ENCODE results near the gene STK24. TPM values are rescaled to one million over a fixed set of nuclear protein-coding genes. Genes with fewer than 3 reads are reported as not detected.
"Not testable (repeated sequence)": the region's sequence is repeated elsewhere in the genome, so short reads cannot be mapped to it uniquely, and the experiment has no call there.

The STK24 gene
- total RNA-seq, 1 experiment from 2014 or later, result 140 TPM

DNA sequence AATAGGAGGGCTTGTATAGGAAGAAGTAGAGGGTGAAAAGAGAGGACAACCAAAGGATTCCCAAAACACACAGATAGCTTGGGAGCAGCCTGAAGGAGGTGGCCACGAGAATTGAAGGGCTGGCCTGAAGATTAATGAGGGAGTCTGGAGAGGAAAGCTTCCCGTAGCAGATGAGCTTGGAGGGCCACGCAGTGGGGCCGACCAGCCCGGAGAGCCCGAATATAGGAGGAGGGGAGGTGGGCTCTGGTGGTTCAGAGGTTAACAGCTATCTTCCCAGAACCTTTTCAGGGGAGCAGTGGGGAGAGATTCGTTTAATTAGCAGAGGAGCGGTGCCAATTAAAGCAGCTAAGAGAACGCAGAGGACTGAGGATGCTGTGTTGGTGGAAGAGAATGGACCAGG, 154.9 kb downstream of the STK24 start:
- no peak for DNase-seq (ENCODE audit: extremely low read depth, low read depth)

DNA sequence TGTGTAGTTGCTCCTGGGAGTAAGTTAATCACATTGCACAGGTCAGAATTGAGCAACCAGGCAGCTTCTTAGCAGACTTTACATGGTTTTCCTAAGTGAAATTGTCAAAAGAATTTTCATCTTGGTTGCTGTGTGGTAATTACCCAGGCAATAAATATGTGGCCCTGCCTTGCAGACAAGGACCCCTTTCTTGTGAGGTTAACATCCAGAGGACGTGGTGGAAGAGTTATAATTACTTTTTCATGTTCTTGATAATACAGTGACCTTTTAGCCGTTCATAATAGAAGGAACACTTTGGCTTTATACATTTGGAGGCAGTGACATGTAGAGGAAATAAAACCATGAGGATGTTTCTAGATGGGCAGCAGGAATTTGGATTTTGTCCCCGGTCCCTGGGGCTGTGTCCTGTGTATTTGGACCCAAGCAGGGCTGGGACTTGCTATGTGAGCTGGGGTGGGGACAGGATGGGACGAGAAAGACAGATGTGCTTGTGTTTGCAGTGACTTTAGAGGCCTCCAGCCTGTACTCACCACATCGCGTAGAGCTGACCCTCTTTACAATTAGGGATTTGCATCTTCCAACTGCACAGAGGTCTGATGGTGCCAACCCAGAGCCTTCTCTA, 156.2 kb downstream of the STK24 start:
- no peak for DNase-seq (ENCODE audit: extremely low read depth, low read depth)

DNA sequence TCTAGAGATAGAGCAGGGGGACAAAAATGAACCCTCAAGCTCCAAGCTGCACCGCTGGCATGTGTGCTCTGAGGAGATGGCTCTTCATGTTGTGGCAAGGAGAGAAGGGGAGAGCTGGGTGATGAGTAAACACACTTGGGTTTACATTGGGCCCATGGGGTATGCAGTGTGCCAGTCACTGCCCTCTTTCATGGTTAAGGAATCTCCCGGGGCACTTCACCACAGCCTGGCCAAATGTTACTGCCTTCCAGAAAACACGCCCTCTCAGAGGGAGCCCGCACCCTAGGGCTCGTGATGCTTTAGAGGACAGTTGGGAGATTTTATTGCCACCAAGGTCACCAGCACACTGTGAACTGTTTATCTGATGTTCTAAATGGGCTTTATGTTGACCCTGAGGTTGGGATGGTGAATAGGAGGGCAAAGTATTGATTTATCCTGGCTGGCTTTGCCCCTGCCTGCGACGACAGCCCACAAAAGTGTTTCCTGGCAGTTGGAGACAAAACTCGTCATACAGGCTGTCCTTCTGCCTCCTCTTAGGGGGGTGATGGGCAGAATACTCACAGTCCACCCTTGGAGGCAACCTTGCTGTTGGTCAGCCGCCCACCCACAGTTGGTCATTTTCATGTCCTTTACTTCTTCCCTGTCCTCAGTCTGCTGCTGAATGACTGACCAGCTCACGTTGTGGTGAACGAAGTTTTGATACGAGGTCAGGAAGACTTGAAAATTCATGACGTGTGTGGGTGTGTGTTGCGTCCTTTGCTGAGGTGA, 156.9 kb downstream of the STK24 start:
- no peak for DNase-seq (ENCODE audit: extremely low read depth, low read depth)

DNA sequence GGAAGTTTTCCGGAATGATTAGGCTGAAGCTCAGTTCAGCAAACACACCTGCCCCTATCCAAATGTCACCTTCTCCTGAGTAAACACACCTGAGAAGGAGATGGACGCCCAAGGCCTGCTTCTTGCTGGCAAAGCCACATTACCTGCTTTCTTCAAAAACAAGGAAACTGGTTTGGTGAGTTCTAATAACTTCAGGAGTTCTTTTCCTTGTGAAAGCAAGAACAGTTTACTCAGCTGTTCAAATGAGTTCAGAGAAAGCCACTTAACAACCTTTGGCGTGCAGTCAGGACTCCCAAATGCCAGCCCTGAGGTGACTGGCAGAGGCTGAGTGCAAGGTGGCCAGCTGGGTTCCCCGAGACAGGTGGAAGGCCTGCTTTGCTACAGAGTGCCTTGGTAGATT, 160.5 kb downstream of the STK24 start:
- DNase-seq (ENCODE audit: extremely low read depth, low read depth), result no peak

DNA sequence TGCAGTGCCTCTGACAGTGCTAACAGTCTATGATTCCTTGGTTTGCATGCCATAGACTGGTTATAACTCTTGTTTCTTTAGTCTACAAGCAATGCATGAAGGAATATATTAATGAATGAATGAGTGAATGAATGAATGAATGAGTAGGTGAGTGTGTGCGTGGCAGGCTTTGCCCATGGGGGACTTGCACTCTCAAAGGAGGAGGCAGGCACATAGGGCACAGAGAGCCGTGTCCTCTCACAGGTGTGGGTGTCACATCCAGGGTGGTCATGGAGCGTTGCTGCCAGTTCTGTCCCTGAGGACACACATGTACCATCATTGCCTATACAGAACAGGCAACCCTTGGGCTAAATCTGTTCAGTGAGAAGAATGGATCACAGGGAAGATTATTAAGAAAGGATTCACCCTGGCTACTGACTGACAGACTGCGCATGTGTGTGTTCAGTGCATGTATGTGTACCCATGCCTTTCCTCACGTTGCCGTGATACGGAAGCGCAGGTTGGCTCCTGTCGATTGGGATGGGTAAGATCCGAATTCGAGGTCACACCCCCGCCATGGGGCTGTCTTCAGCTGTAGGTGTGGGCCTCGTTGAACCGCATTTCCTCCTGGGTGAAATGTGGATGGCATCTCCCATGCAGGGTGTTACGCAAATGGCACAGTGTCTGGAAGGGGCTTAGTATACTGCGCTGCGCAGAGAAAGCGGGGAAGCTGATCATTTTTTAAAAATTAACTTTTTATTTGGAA, 161.4 kb downstream of the STK24 start:
- no peak for DNase-seq (ENCODE audit: extremely low read depth, low read depth)

DNA sequence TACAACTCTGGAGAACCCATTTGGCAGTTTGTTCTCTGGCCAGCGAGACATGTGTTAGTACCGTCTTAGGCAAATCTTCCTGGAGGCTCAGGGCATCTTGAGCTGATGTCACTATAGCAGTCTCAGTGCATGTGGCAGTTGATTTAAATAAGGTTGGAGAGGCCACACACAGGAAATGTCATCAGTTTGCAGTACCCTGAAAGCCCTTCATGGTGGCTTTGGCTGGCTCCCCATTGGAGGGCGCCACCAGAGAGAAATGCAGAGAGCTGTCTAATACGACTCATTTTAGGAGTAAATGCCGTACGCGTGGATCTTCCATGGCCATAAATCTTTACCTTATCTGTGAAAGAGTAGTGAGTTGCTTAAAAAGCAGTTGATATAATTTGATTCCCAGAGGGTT, 163.1 kb downstream of the STK24 start:
- DNase-seq (ENCODE audit: extremely low read depth, low read depth), result no peak

DNA sequence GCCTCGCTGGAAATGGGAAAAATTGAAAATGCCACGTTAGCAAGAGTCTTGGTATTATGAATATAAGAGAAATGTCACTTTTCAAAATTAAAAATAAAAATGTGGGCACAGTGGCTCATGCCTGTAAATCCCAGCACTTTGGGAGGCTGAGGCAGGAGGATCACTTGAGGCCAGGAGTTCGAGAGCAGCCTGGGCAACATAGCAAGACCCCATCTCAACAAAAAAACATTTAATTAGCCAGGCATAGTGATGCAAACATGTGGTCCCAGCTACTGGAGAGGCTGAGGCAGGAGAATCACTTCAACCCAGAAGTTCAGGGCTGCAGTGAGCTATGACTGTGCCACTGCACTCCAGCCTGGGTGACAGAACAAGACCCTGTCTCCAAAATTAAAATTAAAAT, 163.6 kb downstream of the STK24 start:
- not testable (repeated sequence) for DNase-seq (ENCODE audit: extremely low read depth, low read depth)

DNA sequence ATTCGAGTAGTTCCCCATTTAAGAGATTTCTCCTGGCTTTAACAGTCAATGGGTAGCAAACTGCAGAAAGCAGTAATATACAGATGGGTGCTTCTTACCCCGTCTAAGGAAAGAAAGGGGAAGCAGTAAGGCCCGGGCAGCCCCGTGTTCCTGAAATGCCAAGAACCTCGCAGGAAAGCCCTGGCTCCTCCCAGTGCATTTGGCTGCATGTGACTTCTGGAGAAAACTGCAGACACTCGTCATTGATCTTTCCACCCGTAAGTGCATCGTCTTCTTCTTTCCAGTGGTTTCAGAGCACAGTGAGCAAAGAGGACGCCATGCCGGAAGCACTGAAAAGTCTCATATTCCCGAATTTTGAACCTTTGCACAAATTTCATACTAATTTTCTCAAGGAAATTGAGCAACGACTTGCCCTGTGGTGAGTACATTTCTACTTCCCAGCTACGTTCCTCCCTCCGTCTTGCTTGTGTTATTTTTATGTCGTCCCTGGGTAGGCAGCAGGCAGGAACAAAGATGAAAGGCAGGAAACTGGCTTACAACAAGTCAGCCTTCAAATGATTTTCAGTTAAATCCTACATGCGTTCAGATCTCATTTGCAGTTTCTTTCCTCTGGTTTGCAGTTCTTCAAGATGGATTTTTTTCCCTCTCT, 165.2 kb downstream of the STK24 start:
- DNase-seq (ENCODE audit: extremely low read depth, low read depth), result no peak

DNA sequence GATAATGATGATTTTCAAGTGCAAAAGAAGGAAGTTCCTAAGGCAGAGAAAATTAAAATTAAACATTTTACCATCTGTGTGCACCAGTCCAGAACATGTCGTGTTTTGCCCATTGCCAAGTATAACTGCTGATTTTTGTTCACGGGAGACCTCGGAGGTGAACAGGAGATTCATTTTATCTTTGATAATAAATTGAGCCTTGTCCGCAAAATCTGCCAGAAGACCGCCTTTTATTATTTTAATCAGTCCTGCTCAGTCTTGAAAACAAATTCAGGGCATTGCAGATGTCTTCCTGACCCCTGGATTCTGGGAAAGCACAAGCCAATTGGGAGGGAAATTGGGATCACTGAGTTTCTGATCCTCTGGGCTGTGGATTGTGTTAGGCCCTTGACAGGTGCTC, 165.9 kb downstream of the STK24 start:
- no peak for DNase-seq (ENCODE audit: extremely low read depth, low read depth)

DNA sequence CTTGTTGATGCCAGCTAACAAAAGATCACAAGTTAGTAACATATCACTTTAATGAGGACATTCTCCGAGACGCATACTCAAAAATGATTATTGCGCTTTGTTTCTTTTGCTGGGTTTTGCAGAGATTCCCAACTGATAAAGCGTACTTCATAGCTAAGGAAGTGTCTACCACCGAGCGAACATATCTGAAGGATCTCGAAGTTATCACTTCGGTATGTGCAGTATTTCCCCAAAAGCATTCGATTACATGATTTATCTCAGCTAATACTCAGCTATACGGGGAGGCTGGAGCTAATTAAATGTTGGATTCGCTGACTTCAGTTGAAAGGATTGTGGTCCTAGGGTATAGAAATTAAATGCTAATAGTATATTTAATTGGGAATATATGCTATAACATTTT, 166.3 kb downstream of the STK24 start:
- DNase-seq (ENCODE audit: extremely low read depth, low read depth), result no peak

DNA sequence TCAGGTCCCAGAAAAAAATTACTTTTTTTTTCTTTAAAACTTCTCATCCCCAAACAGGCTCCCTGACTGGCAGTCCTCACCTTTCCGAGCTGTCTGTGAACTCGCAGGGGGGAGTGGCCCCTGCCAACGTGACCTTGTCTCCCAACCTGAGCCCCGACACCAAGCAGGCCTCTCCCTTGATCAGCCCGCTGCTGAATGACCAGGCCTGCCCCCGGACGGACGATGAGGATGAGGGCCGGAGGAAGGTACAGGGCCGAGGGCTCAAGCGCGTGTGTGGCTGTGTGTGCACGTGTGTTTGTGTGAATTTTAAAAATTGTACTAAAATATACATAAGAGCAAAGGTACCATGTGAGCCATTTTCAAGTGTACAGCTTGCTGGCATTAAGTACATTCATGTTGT, 167.6 kb downstream of the STK24 start:
- DNase-seq (ENCODE audit: extremely low read depth, low read depth), result no peak

DNA sequence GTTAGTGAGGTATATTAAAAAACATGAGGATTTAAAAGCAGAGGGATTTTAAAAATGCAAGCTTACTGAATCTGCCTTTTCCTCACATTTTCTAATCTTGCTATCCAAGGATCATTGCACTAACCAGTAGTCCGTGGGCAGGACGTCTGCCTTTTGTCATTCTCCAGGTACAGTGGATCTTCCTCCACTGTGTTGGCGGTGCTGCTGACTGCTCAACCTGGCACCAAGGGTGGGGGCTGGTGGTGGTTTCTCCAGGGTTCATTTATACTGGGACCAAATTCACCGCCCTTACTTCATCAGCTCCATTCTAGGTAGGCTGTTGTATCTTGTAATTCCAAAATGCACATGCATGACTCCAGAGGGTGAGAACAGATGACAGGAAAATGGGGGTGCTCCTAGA, 169.3 kb downstream of the STK24 start:
- no peak for DNase-seq (ENCODE audit: extremely low read depth, low read depth)

DNA sequence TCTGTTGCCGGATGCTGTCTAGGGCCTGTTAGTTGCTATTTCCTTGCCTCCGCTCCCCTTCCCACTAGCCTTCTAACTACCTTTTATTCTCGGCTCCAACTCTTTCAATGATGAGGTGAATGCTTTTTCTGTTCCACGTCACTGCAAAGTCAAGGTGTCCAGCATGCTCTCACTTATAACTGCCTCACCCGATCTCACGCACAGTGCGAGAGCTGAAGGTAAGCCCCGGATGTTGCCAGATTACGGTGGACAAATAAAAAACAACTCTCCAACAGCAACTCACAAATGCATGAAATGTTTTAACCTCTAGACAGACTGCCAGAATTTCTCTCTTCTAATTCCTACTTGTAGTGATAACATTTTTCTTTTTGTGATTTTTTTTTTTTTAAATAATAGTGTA, 169.9 kb downstream of the STK24 start:
- DNase-seq (ENCODE audit: extremely low read depth, low read depth), result no peak

DNA sequence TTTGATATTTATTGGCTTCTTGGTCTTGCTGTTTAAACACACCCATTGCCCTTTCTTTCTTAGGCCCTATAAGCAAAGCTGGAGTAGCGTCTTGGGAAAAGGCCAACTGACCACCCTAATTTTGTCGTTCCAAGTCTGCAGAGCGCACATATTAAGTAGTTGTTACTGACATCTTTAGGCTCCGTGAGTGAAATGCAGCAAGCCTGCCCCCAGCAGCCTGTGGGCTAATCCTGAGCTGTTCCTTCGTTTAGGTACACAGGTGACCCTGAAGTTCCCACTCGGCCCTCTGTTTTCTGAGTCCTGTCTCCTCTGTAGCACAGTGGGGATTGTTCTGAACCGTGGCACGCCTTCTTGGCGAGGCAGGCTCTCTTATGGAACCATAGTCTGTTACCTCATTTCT, 170.5 kb downstream of the STK24 start:
- no peak for DNase-seq (ENCODE audit: extremely low read depth, low read depth)

DNA sequence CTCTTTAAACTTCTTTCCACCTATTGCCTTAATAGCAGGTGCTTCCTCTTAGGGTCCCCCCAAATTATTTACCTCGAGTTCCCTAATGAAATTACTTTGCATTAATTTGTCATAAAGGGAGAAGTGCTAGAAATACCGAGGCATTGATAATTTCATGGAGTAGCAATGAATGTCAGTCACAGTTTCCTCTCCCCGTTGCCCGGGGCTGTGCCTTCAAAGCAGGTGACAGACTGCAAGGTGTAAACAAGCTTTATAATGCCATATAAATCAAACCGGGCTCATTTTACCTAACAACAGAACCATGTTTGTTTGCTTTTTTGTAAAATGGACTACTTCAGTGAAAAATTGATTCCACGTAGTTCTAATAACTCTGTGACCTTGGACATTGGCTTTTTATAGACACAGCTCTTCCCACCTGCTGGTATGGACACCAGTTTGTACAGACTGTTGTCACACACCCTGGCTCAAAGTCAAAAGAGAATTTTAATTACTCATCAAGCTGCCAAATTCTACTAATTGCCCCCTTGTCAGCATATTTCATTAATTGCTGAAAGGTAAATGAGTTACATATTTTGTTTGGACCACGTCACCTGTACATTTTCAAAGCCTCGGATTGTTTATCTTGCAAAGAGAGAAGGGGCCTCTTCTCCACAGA, 171.1 kb downstream of the STK24 start:
- no peak for DNase-seq (ENCODE audit: extremely low read depth, low read depth)

DNA sequence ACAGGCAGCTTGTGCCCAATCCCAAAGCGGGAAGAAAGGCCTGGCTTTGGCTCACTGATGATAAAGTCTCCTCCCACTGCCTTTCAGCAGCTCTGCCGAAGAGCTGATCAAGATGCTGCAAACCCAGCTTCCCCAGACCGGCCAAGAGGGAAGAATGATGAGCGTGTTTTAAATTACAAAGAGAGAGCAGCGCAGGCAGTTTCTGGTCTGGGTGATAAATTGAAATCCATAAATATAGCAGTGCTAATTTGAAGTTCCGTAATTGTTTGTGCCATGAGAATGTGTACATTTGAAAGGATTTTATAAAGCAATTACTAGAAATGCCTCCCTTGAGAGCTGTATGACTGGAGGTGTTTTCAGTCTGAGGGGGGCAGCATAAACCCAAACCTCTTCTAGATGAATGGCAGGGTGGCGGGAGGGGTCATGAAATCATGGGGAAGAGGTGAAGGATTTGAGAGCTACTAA, 171.8 kb downstream of the STK24 start:
- DNase-seq (ENCODE audit: extremely low read depth, low read depth), result no peak

DNA sequence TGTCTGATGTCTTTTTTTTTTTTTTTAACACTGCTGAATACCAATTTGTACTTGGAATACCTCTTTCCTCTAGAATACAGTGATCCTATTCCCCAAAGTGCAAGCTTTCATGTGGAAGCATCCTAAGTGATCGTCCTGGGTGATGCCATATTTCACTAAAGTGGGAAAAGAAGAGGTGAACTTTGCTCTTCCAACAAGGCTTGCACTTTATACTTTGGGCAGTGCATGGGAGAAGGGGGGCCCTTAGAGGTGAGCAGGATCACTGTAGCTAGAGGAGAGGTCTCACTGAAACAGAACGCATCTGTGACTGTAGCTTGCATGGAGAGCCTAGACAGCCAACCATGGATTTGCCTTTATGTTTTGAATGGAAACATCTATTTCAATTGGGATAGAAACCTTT, 173.8 kb downstream of the STK24 start:
- DNase-seq (ENCODE audit: extremely low read depth, low read depth), result no peak

DNA sequence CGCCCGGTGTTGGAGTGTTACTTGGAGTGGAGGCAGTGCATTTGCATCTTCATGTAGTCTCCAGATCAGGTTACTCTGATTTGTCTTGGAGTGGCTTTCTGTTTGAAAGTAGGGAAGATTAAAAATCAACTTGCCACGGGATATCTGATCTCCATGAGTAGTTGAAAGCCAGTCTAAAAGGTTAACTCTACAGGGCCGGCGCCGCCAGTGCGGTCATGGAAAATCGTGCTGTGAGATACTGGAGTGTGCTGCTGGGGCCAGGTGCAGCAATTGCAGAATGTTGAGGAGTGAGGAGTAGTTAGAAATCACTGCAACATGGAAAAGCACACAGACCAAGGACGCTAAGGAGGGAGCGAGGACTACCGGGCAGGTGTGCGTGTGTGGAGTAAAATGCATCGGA, 175.0 kb downstream of the STK24 start:
- DNase-seq (ENCODE audit: extremely low read depth, low read depth), result no peak

DNA sequence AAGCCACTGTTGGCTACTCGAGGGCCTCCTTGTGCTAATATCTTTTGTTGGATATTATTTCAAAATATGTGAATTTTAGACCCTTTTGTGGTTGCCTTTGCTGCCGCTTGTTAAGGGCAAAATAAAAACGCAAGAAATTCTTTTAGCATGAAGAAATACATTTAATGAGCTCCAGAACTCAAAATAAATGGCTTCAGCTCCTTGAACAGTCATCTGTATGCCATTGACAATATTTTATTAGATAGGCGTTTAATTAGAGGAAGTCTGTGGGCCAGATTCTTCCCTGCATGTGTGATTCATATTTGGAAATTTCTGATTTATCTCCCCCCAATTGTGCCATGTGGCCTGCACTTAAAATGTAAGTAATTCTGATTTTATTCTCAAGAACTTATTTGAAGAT, 177.2 kb downstream of the STK24 start:
- DNase-seq (ENCODE audit: extremely low read depth, low read depth), result no peak

DNA sequence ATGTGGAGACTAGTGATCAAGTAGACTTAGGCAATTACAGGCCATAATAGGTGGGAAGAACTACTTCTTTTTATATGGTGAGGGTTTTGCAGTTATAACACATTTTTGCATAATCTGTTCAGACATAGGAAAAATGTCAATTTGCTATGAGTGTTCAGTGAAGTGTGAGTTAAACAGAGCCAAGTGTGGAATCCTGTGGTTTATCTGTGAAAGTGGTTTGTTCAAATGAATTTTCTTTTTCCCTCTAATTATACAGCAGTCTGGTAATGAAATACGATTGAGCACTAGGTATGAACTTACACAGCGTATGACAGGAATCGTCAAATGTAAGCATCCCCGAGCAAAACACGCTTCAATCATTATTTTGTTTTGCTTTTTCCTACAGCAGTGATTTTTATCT, 178.3 kb downstream of the STK24 start:
- DNase-seq (ENCODE audit: extremely low read depth, low read depth), result no peak

DNA sequence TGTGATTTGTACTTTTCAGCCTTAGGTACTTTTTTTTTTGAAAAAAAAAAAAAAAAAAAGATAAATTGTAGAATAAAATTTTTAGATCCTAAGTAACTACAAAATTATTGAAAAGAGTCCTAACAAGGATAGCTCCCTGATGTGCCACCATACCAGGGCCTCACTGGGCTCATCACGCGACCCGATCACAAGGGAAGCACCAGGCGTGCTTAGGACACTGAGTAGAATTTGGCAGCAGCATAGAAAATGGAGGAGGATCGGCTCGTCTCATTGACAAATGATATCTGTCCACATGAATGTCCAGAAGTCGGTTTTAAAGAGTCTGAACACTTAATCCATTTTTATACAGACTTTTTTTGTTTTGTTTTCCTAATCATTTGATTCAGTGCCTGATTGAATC, 179.0 kb downstream of the STK24 start:
- no peak for DNase-seq (ENCODE audit: extremely low read depth, low read depth)
